Dedifferentiated amniotic fluid mesenchymal stem cell (primary cell): Measurements from ENCODE around the gene GOLGA7B.

ENCODE experiments used
- DNase-seq: peaks from one replicate; pipeline ENCODE4 v3.0.0-alpha.2; 2016; ENCODE audit errors: extremely low spot score

The GOLGA7B gene

DNA sequence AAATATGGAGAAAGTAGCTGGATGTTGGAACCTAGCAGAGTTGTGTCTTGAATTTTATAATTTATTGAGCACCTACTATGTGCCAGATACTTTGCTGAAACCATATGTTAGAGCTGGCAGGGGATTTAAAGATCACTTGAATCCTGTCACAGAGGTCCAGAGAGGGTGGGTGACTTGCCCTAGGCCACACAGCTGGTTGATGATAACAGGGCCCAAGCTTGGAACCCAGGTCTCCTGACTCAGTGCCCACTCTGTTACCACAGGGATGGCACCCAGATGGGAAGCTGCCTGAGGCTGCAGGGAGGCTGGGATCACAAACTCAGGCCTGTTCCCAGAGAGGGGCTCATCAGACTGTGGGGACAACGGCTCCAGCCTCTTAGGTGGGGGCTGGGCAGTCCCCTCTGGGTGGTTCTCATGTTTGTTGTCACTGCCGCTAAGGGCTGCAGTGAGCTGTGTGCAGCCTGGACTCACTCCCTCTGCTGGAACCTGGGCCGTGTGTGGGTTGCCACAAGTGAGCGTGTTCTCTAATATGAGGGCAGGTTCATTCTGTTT is 18.6 kb downstream of the GOLGA7B start:
- no peak for DNase-seq

DNA sequence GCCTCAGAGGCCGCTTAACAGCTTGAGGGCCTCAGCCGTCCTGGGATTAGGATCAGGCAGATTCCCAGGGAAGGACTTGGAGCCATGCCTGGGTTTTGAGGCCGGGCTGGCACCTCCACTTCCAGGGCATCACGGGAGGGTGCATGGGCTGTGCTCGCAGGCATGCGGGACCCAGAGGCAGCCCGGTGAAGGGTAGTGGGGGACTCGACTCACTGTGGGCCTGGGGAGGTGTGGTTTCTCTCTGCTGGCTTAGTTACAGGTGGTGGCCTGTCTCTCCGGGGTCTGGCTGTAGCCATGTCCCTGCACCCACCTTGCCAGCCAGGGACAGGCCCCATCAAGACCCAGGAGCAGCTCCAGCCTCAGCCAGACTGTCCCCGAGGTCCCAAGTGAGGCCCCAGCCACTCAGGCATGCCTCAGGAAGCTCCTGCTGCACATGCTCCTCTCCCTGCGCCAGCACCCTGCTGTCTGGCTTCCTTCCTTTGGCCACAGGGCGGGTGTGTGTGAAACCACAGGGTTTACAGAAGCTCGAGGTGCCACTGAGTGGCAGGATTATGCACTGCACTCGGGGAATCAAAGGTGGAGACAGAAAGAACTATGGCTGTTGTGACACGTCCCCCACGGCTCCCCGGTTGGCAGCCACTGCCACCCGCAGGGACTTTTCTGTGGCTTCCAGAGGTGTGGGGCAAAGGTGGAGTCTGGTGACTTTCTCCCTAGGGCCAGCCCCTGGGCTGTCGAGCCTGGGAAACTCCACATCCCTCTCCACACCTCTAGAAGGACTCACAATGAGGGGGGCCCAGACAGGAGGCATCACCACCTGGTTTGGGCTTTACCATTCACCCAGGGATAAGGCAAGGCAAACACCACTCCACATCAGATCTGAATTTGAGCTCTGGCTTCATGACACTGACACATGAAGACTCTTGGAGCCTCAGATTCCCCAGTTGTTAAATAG is 19.7 kb downstream of the GOLGA7B start:
- DNase-seq = peak; percentile 80

DNA sequence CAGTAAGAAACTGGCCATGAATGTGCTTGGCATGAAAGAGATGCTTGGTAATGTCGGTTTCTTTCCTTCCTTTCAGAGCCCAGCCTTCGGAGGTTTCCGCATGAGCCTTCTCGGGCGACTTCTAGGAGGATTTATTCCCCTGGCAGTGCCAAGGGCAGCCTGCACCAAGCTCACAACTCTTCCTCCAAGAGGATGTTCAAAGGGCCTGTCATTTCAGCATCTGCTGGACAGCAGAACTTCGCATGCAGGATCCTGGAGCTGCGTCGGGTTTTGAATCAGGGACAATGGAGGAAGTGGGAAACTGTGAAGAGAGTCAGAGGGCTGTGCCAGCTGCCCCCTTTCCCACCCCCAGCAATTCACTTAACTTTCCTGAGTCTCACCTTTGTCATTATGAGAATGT is 21.3 kb downstream of the GOLGA7B start:
- no peak for DNase-seq

DNA sequence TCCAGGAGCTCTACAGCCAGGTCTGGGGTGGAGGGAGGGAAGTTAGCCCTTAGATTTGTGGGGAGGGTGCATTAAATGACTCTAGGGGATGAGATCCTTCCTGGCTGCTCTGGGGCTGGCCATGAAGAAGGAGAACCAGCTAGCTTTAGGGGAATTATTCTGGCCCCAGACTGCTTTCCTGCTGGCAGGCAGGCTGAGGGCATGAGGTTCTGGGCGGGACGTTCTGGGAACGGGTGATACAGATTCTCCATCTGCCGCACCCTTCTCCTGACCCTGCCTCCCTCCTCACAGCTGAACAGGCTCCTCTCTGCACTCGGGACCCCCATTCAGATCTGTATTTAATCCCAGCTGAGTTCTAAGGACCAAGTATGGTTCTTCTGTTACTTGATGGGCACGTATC is 23.9 kb downstream of the GOLGA7B start:
- DNase-seq = no peak

DNA sequence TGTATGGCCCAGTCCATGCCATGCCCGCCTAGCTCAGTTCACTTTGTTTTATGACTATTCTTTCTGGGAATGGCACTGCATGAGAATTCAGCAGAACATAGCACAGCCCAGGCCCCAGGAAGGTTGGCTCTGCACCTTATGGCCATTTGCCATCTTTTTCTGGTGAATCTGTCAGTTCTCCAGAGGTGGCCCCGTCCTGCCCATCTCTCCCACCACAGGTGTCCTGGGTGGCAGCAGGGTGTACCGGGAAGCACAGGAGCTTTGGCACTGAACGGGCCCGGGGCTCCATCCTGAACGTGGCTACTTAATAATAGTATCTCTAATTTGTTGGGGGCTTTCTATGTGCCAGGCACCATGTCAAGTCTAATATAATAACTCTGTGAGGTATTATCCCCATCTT is 24.7 kb downstream of the GOLGA7B start:
- DNase-seq = no peak

DNA sequence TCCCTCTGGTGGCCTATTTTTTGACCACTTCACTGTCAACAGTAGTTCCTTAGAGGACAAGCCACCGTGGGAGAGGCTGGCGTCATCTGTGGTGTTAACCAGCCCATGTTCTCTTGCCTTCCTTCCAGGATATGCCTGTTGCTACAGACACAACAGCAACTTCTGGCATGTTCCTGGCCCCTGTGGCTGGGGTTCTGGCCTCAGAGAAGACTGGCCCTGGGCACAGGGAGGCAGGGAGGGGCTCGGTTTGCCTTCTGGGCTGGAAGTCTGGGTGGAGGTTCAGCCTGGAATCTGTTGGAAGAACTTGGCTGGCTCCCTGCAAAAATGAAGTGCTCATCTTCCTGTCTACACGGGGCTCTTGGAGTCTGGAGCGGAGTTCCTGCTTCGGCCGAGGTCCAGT is 25.7 kb downstream of the GOLGA7B start:
- DNase-seq = no peak

DNA sequence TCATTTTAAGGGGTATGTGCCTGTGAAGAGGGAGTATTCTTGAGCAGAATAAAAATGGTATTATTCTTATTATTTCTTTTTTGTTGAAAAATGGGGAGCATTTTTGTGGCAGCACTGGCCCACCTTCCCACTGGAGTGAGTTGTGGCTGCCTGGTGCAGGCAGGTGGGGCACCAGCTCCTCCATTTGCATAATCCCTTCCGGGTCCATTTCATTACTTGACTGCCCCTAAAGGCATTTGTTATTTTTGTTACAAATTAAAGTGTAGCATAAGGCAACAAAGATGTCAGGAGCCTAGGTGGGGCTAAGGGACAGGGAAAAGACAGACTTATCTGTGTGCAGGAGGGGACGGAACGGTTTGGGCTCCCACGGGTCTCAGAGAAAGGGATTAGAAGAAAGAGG is 26.8 kb downstream of the GOLGA7B start:
- no peak for DNase-seq

DNA sequence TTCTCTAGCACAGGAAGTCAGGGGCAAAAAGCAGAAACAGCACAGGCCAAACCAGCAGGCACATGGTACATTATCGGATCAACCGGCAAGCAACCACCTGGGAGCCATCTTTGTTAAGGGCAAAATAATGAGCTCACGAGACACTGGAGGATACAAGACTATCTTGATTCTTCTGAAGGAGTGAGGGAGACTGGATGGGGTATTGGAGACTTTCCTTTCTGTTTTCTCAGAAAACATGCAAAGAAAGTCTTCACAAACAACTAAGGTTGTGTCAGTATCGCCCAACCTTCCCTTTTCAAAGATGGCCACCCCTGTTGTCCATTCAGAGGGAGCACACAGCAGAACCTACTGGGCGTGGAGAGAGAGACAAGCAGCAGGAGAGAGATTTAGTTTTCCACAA is 29.6 kb downstream of the GOLGA7B start:
- DNase-seq = no peak

DNA sequence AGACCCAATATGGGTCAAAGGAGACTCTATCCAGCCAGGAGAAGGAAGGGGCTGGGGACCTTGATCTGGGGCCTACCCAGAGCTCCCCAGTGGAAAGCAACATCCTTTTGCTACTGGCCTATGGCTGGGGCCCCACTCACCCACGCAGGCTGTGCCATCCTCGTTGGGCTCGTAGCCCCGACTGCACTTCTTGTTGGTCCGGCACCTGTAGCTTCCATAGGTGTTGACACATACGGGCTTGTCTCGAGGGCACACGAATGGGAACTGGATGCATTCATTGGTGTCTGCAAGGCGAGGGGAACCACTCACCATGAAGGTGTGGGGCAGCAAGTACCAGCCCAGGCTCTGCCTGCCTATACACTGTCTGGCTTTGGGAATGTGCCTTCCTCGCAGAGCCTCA is 30.5 kb downstream of the GOLGA7B start:
- DNase-seq = no peak

DNA sequence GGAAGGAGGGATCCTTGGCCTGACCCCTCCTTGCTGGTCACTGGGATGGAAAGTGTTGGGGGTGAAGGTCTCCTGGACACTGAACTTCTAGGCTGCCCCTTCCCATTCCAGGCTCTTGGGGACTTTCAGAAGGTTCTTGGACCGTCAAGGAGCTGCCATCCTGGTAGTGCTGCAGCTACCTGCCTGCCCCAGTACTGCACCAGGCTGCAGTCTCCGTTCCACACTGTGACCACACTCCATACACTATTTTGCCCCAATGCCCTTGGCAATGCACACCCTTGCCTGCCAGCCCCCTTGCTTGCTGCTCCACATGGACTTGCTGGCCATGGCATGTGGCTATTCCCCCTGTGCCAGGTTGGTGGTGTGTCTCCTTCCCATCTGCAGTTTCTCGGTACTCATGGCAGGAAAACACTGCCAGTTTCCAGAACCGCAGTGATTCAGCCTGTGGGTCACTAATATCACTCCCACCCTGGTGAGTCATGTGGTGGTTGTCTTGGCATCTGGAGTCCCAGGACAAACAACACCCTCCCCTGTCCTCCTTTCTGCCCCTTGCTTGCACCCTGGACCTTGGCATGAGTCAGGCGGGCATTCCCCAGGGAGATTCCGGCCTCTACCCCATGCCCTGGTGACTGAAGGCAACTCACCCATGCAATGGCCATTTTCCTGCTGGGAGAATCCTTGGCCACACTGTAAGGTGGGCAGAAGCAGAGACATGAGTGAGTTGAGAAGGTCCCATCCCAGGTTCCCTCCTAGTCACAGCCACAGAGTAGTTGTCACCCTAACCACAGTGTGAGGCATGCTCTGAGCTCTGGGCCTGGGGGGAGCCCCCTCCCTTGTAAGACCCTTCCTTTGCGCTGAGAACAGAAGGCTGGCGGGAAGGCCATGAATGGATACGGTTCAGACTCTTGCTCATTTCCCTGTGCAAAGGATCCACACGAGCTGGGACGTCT is 32.8 kb downstream of the GOLGA7B start:
- DNase-seq = peak; percentile 62

DNA sequence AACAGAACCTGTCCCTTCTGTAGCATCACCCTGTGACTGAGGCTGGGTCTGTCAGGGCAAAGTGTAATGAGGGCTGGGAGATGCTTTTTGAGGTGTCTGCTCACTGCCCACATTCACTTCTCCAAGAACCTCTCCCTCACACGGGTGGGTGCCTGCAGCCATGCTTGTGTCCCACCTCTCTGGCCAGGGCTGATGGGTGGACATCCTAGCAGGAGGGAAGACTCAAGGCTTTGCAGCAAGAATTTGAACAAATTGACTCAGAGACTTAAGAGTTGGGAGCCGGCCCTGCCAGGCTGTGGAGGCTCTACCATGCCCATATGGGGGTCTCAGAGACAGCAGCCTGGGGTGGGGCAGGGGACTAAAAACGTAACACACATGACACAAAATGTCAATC is 33.4 kb downstream of the GOLGA7B start:
- no peak for DNase-seq

DNA sequence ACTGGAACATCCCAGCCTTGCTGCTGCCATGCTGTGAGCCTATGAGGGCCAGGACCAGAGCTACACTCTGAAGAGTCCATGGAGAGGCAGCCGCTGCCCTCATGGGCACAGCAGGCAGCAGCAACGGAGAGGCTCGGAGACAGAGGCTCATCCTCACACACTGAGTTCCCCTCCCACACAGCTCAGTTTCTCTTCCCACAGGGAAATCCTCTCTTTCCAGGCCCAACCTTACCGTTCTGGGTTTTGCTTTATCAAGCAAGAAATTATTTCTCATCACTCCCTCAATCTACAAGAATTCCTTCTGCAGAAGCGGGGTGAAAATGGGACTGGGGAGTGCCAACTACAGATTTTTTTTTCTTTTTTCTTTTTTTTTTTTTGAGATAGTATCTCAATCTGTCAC is 36.6 kb downstream of the GOLGA7B start:
- no peak for DNase-seq

DNA sequence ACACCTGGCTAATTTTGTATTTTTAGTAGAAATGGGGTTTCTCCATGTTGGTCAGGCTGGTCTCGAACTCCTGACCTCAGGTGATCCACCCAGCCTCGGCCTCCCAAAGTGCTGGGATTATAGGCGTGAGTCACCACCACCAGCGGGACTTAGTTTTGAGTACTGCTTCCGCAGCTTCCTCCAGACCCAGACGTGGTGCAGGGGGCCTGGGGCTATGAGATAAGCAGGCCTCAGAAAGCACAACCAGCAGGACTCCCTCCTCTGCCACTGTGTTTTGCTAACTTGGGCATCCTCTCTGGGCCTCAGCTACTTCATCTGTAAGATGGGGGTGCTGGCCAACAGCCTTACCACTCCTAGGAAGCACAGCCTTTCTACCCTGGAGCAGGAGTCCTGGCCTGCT is 37.8 kb downstream of the GOLGA7B start:
- no peak for DNase-seq

DNA sequence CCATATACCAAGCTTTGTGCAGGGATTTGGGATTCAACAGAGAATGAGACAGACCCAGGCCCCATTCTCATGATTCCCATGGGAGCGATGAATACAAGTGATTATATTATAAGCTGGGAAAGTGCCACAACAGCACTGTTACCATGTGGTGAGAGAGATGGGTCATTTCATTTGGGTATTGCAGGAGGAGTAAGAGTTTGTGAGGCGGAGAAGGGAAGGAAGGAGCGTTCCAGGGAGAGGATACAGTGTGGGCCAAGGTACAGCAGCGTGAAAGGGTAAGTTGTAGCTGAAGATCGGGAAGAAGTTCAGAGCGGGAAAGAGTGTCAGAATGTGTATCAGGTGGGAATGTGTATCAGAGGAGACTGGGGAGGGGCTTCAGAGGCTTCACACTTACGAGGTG is 38.5 kb downstream of the GOLGA7B start:
- no peak for DNase-seq

DNA sequence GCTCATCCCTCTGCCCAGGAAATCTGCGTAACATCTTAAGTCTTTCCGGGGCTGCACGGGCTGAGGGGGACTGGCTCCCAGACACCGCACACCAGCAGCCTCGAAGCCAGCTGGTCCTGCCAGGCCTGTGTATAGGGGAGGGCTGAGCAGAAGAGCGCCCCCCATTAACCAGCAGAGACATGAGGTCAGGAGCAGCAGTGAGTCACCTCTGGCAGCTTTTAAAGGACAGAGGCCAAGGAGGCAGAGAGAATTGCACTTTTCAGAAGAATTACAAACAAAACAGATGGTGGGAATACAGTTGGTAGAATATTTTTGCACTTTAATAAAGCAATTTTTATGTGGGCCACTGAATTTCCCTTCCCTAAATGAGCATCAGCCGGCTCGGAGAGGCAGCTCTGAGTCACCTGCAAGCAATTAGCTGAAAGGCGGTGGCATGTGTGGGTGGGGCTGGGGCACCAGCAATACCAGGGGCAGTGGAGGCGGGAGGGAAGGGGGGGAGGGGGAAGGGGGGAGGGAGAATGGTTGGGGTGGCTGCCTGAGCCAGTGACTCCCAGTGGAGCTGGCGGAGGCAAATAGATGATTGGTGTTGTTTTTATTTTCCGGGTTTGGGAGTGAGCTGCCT is 39.1 kb downstream of the GOLGA7B start:
- peak; percentile 50 for DNase-seq

DNA sequence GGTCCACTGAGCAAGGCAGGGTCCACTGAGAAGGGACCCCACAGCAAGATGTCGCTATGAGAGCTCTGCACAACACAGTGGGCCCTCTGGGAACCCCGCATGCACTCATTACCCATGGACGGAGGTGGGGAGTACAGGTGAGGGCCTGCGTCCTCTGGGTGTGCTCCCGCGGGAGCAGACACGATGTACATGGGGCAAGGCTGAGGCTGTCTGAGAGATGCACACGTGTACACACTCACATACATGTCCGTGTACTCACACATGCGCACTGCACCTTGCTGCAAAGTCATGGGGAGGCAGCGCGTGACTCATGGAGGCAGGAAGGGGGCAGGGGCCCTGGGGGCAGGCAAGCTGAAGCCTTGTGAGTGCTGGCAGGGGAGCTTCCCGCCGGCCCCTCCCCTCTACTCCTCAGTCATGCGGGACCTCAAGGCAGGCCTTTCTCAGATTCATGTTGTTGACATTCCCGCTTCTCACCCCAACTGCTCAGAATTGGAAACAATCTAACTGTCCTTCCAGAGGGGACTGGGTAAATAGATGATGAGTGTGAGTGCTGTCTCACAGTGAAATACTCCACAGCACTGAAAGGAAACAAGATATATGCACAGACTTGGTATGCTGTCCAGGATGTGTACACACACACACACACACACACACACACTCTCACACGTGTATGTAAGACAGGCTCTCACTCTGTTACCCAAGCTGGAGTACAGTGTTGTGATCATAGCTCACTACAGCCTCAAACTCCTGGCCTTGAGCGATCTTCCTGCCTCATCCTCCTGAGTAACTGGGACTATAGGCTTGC is 40.0 kb downstream of the GOLGA7B start:
- DNase-seq = no peak

DNA sequence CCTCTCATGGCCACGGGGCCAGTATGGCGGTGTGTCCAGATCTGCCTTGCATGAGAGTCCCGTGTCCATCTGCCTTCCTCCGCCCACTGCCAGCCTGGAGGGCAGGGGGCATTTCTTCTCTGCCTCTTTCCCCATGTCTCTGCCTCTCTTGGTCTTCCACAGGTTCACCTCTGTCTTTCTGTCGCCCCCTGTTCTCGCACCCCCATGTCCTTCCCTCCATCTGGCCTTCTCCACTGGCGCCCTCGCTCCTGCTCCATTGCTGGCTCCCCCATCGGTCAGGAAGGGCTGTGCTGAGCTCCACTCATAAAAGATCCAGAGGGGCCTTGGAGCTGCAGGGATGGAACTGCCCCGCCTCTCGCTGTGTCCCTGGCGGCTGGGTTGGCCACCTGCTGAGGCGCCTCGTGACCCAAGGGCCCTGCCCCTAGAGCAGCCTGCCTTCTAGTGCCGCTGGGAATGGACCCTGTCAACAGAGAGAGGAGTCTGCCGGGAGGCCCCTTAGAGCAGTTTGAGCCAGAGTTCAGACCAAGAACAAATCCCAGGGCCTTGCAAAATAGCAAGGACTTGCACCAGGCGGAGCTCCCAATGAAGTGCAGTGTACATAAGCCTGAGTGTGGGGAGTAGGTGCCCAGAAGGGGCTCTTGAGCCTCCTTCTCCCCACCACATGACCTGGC is 42.0 kb downstream of the GOLGA7B start:
- DNase-seq = no peak

DNA sequence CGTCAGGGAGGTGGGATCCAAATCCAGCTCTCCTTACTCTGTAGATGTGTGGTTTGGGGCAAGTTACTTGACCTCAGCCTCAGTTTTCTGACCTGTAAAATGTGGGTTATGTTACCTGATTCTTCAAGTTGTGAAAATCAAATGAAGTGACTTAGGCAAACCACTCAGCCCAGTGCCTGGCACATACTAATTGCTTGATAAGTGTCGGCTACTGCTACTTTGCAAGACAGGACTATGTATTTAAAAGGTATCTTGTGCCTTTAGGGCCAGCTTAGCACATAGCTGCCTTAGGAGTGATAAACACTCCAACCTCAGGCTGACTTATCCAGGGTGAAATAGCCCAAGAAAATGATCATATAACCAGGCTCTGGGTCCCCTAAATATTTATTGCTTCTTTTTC is 42.9 kb downstream of the GOLGA7B start:
- no peak for DNase-seq

DNA sequence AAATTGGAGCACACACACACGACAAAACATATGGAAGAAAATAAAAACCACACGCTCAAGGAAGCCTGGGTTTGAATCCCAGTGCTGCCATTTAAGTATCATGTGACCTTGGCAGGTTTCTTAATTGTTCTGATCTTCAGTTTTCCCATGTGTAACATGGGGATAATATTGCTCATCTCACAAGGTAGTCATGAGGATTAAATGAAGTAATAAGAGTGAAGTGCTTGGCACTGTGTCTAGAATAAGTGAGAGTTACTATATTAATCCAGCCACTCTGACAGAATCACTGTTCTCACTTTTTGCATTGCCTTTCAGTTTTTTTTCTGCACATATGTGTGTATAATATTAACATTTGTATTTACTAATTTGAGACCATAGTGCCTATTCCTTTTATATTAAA is 43.3 kb downstream of the GOLGA7B start:
- DNase-seq = no peak

DNA sequence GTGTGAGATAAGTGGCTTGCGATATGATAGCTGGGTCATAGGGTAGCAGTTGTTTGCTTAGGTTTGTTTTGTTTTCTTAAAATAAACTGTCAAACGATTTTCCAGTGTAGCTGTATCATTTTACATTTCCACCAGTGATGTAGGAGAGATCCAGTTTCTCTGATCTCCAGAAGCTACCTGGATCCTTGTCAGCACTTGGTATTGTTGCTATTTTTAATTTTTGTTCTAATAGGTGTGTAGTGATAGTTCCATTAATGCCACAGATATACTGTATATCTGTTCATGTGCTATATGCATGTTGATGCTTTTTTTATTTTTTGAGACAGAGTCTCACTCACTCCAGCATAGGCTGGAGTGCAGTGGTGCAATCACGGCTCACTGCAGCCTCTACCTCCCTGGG is 44.4 kb downstream of the GOLGA7B start:
- DNase-seq = no peak

DNA sequence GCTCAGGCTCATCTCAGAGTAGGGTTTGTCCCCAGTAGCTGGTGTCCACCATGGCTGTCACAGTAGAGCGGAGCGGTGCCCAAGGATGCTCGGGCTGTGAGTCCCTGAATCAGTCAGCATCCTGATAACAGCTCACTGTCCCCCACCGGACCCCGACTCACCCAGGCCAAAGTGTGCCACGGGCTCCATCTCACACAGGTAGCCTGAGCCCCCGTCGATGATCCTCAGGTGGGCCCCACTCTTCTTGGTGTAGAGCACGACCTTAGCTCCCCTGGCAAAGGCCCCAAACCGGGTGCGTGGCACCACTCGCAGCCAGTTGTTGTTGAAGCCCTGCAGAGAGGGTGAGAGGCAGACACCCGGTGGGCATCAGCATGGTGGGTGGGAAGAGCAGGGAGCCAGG is 45.4 kb downstream of the GOLGA7B start:
- no peak for DNase-seq
